ENCODE measurements around the gene TRIM32. TPM values are rescaled to one million over a fixed set of nuclear protein-coding genes. Genes with fewer than 3 reads are reported as not detected.

TRIM32 gene
- polyA plus RNA-seq (2012; rRNA removed): 10.2 and 14.5 TPM in 2 replicates
- 9.6 and 11.7 TPM in 2 replicates for polyA plus RNA-seq (2012; cell fraction: cytosol; rRNA removed)
- 14.8 and 15.0 TPM in 2 replicates for polyA plus RNA-seq (2012; cell fraction: nucleus; rRNA removed)

GRCh38 chr9:116687074-116687753 is at the start of gene TRIM32:
TRIM32 (plus strand) TSS chr9:116687305; CDS start chr9:116697743, 10,438 bp downstream.
- Histone ChIP-seq H3K36me3 (replicated peaks in 1 of 2; ENCODE audit: control insufficient read depth in 1 of 2, insufficient read depth in 2 of 2, low read length in 1 of 2) (peaks cover 3 to 6% of the 10 kb centered on the region in 2 experiments), H2AFZ (ENCODE audit: low read depth) (peak within 1 kb of the TSS; percentile 96), H3F3A (replicated peaks; ENCODE audit: insufficient read depth) (peaks cover 6% of the 10 kb centered on the region), H3K4me3 (ENCODE audit: low read depth in 2 of 2, low read length in 1 of 2) (peak within 1 kb of the TSS; percentile 83 to 84), H3K9me3 (0 out of 2 replicates have a peak, but pooled peaks cover 6% of the 10 kb centered on the region), H3K9ac (peak within 1 kb of the TSS; percentile 78), H3K79me2 (ENCODE audit: insufficient read depth) (peaks cover 49% of the 10 kb centered on the region), H4K20me1 (ENCODE audit: insufficient read depth) (peaks cover 22% of the 10 kb centered on the region), H3K27me3 (ENCODE audit: insufficient read depth) (no peaks in the 10 kb centered on the region), H3K27ac (ENCODE audit: low read depth in 2 of 2, low read length in 1 of 2) (peak within 1 kb of the TSS in 1 of 2 experiments; percentile 82; a peak in 3 of 4 replicates), H3K4me2 (peak within 1 kb of the TSS; percentile 92), H3K9me2 (no peaks in the 10 kb centered on the region), H3K4me1 (ENCODE audit: control insufficient read depth in 1 of 2, insufficient read depth in 2 of 2, low read depth in 1 of 2, low read length in 1 of 2) (peaks cover 8 to 20% of the 10 kb centered on the region in 2 experiments; a peak in 3 of 4 replicates)
- DNase-seq: peak; percentile 98
- CTCF ChIA-PET: interaction anchor here (1.0 kb wide), 1 partner anchor 805 kb away, joined by 3 read pairs; no protein-coding TSS in a partner anchor
- POLR2A ChIA-PET: interaction anchor here (0.6 kb wide), 2 partner anchors 11 to 726 kb away, joined by 3 to 4 read pairs; no protein-coding TSS in a partner anchor
- WGBS (ENCODE audit: low lambda C conversion rate): under 1% methylated on average over 29 of the region's 54 CpGs
- no peak for TF ChIP-seq USF1 (IDR thresholded peaks at IDR 0.05; ENCODE audit: borderline replicate concordance, low read depth)
- no peak for TF ChIP-seq GATA2 (CRISPR knock-in tag; IDR thresholded peaks at IDR 0.05)
- TF ChIP-seq, protein P1, sequence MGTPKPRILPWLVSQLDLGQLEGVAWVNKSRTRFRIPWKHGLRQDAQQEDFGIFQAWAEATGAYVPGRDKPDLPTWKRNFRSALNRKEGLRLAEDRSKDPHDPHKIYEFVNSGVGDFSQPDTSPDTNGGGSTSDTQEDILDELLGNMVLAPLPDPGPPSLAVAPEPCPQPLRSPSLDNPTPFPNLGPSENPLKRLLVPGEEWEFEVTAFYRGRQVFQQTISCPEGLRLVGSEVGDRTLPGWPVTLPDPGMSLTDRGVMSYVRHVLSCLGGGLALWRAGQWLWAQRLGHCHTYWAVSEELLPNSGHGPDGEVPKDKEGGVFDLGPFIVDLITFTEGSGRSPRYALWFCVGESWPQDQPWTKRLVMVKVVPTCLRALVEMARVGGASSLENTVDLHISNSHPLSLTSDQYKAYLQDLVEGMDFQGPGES (IDR thresholded peaks at IDR 0.05; ENCODE audit: low read depth, low read length): 0 out of 2 replicates have a peak, but pooled peaks have one; percentile 31
- TF ChIP-seq TAF1 (IDR thresholded peaks at IDR 0.05; ENCODE audit: borderline replicate concordance, low read depth, low read length): 0 out of 2 replicates have a peak, but pooled peaks have one; percentile 12
- TF ChIP-seq, protein P2, sequence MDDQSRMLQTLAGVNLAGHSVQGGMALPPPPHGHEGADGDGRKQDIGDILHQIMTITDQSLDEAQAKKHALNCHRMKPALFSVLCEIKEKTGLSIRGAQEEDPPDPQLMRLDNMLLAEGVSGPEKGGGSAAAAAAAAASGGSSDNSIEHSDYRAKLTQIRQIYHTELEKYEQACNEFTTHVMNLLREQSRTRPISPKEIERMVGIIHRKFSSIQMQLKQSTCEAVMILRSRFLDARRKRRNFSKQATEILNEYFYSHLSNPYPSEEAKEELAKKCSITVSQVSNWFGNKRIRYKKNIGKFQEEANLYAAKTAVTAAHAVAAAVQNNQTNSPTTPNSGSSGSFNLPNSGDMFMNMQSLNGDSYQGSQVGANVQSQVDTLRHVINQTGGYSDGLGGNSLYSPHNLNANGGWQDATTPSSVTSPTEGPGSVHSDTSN (IDR thresholded peaks at IDR 0.05): peak; percentile 99
- peak; percentile 6 for TF ChIP-seq CHD2 (IDR thresholded peaks at IDR 0.05; ENCODE audit: low read length, partially characterized antibody)
- no peak for TF ChIP-seq RFX5 (IDR thresholded peaks at IDR 0.05; ENCODE audit: low read length)
- TF ChIP-seq SIN3A (IDR thresholded peaks at IDR 0.05; ENCODE audit: borderline replicate concordance, low read depth, low read length): no peak
- no peak for TF ChIP-seq RAD21 (IDR thresholded peaks at IDR 0.05; ENCODE audit: low read length)
- TF ChIP-seq, protein P3, sequence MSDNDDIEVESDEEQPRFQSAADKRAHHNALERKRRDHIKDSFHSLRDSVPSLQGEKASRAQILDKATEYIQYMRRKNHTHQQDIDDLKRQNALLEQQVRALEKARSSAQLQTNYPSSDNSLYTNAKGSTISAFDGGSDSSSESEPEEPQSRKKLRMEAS (IDR thresholded peaks at IDR 0.05; ENCODE audit: low read depth): peak; percentile 90
- peak; percentile 80 for TF ChIP-seq MXI1 (IDR thresholded peaks at IDR 0.05; ENCODE audit: low read depth, low read length)
- TF ChIP-seq POLR2AphosphoS5 (IDR thresholded peaks at IDR 0.05; ENCODE audit: low read depth, low read length): peak; percentile 35; the same call in 1 of the 2 replicates
- TF ChIP-seq NRF1 (IDR thresholded peaks at IDR 0.05; ENCODE audit: low read depth, low read length): peak; percentile 77
- TF ChIP-seq JUND (IDR thresholded peaks at IDR 0.05): no peak
